CD1c-positive myeloid dendritic cell (primary cell): ENCODE data around the gene SRRM3.
A peak's percentile ranks its signal among the peaks of the same experiment; 100 is the strongest.
"Not testable (repeated sequence)": the region's sequence is repeated elsewhere in the genome, so short reads cannot be mapped to it uniquely, and the experiment has no call there.

Source experiments
- DNase-seq: peaks from one replicate; pipeline ENCODE4 v3.0.0-alpha.2; 2016; ENCODE audit errors: extremely low spot score

Gene SRRM3

GRCh38 chr7:76201732-76202665, at the start of gene SRRM3:
SRRM3 (plus strand) TSS chr7:76201896; CDS start chr7:76235067, 33,171 bp downstream.
- DNase-seq, result peak; percentile 87

- DNase-seq, result no peak
Observed at GRCh38 chr7:76151932-76152331, 49.8 kb upstream of the SRRM3 start.

- DNase-seq, result not testable (repeated sequence)
Observed at GRCh38 chr7:76153571-76154230, 48.0 kb upstream of the SRRM3 start.

GRCh38 chr7:76155938-76156337, 45.8 kb upstream of the SRRM3 start:
- peak; percentile 88 for DNase-seq

- not testable (repeated sequence) for DNase-seq
Observed at GRCh38 chr7:76156992-76157685, 44.6 kb upstream of the SRRM3 start.

GRCh38 chr7:76158416-76158815, 43.3 kb upstream of the SRRM3 start:
- DNase-seq, result not testable (repeated sequence)

- not testable (repeated sequence) for DNase-seq
Observed at GRCh38 chr7:76162416-76163170, 39.1 kb upstream of the SRRM3 start.

GRCh38 chr7:76163812-76164211, 37.9 kb upstream of the SRRM3 start:
- not testable (repeated sequence) for DNase-seq

GRCh38 chr7:76165106-76165972, 36.4 kb upstream of the SRRM3 start:
- DNase-seq, result no peak

GRCh38 chr7:76165973-76166403, 35.7 kb upstream of the SRRM3 start:
- no peak for DNase-seq

GRCh38 chr7:76166404-76167255, 35.1 kb upstream of the SRRM3 start:
- DNase-seq, result peak; percentile 98

GRCh38 chr7:76173566-76174205, 28.0 kb upstream of the SRRM3 start:
- no peak for DNase-seq

GRCh38 chr7:76176951-76177350, 24.7 kb upstream of the SRRM3 start:
- DNase-seq, result not testable (repeated sequence)

- DNase-seq, result no peak
Observed at GRCh38 chr7:76179686-76180085, 22.0 kb upstream of the SRRM3 start.

GRCh38 chr7:76182225-76182960, 19.3 kb upstream of the SRRM3 start:
- DNase-seq, result no peak

- DNase-seq, result no peak
Observed at GRCh38 chr7:76185187-76185896, 16.4 kb upstream of the SRRM3 start.

GRCh38 chr7:76187272-76187671, 14.4 kb upstream of the SRRM3 start:
- DNase-seq, result no peak

GRCh38 chr7:76189276-76189675, 12.4 kb upstream of the SRRM3 start:
- no peak for DNase-seq
